Amniotic stem cell (primary cell): ENCODE measurements around the gene SCMH1.

Experiments
- DNase-seq: peaks from one replicate; lab custom pipeline; 2025; lab: John Stamatoyannopoulos, UW

Gene SCMH1

DNA sequence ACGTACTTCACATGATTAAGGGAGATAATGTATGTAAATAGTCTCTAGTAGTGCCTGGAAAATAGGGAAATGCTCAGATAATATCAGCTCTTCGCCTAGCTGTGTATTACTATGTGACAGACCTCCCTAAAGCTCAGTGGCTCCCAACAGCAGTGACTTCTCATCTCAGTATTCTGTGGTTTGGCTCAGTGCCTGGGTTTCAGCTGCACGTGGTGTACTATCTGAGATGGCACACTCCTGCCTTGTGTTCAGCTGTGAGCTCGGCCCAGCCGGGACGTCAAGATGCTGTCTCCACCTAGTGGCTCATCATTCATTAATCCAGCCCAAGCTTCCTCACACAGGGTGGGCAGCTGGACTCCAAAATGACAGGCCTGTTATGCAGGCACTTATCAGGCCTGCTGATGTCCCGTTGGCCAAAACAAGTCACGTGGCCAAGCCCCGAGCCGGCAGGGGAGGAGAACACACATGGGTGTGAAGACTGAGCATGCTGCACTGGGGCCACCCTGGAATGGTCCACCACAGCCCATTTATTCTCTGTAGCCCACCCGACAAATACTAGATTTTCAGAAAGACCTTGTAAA is 238.4 kb downstream of the SCMH1 start:
- DNase-seq = peak; percentile 97

DNA sequence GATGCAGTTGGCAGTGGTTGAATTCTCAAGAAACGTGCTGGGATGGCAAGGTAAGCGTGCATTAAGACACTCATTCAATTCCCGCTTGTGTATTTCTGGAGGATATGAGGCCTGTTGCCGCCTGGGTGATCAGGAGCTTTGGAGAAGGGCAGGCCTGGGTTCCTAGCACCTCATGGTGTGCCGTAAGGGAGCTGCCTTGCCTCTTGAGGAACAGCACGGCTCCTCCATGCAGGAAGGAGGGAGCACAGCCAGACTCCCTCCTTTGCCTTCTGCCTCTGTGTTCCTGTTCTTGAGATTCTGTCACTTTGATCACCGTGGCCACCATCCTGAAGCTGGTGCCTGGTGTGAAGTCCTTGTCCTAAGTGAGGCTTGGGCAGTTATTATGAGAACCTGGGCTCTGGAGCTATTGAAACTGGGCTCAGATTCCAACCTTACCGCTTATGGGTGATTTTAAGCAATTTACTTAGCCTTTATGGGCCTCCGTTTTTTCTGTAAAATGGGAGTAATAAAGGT is 238.9 kb downstream of the SCMH1 start:
- DNase-seq = no peak

DNA sequence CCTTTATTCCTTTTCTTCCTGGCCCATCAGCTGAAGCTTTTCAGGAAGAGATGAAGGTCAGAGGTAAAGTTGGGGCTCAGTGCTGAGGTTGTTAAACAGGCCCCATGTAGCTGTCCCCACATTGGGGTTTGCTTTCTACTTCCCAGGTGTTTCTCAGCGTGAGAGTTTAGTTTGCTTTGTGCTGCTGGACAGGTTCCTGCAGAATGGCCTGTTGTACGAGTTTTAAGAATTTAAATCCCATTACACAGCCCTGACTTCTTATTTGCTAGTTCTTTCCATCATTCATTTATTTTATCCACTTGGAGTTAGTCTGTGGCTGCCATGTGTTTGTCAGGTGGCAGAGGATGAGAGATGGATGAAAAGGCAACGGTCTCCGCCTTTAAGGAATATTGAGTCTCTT is 243.4 kb downstream of the SCMH1 start:
- no peak for DNase-seq

DNA sequence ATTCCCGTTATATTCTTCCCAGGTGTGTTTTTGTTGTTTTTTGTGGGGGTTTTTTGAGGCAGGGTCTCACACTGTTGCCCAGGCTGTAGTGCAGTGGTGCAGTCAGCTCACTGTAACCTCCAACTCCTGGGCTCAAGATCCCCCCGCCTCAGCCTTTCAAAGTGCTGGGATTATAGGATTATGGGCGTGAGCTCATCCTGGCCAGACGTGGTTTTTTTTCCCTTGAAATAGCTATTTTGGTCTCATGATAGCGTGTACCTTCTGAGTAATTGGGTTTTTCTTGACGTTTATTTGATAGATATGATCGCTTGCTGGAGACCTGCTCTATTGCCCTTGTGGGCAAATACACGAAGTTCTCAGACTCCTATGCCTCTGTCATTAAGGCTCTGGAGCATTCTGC is 245.0 kb downstream of the SCMH1 start:
- DNase-seq = no peak

DNA sequence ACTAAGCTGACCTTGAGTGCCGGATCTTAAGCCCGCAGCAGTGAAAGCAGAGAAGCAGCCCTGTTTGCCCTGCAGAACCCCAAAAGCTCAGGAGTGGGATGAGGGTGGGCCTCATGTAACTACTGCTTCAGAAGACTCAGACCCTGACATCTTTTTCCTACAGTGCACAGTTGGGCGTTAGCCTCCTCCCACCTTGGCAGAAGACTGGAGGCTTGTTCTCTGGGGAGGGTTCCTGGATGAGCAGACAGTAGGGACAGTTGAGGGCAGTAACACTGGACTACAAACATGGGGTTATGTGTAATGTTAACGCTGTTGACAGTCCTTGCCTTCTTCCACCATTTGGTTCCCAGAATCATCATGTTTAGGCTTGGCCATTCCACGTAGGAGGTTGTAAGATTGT is 253.0 kb downstream of the SCMH1 start:
- DNase-seq = no peak

DNA sequence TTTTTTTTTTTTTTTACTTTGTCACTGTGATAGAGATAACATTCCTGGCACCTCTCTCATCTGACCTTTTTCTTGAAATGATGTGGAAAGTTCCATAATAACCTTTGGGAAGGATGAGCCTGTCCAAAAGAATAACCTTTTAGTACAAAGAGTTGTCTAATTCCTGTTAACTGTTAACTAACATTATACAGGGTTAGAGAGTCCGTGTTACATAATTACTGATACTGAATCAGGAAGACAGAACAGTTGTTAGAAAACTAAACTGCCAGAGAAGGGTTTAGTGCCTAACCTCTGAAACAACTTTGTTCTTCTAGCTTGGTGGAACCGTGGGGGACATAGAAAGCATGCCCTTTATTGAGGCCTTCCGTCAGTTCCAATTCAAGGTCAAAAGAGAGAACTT is 253.8 kb downstream of the SCMH1 start:
- no peak for DNase-seq

DNA sequence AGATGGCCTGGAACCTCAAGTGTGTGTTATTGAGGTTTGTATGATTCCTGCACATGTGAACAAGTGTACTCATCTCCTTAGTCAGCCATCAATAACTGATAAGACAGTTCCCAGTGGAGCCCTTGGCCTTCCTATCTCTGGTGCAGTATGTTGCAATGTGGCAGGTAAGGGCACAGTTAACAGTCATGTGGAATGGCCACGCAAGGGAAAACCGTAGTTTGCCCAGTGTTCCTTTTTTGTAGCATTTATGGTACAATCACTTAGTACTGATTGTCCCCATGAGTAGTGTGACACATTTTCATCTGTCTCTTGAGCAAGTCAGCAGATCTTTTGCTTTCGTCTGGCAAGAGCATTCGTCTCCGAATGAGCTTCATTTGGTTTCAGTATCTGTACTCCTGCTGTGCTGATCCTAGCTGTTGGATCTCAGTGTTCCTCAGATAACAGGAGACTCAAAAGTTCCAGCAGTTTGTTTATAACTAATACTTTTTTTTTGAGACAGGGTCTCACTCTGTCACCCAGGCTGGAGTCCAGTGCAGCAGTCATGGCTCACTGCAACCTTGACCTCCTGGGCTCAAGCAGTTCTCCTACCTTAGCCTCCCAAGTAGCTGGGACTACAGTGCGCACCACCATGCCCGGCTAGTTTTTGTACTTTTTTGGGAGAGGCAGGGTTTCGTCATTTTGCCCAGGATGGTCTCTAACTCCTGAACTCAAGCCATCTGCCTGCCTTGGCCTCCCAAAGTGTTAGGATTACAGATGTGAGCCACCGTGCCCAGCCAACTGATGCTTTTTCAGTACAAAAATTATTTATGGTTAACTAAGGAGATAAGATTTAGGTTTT is 254.4 kb downstream of the SCMH1 start:
- DNase-seq = no peak

DNA sequence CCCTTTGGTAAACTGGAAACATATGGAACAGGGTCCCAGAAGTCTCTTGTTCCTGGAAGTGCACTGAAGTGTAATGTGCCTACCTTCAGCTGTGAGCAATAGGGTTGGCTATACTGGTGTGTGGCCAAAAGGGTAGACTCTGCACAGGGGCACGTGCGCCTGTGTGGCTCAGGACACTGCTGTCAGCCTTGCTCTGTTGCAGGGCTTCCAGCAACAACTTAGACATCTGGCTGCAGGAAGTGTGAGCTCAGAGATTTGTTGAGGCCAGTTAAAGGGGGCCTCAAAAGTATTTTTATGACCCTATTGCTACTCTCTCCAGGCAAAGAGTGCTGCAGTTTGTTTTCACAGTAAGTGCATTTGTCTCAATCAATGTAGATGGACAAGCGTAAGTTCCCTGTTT is 255.2 kb downstream of the SCMH1 start:
- DNase-seq = no peak

DNA sequence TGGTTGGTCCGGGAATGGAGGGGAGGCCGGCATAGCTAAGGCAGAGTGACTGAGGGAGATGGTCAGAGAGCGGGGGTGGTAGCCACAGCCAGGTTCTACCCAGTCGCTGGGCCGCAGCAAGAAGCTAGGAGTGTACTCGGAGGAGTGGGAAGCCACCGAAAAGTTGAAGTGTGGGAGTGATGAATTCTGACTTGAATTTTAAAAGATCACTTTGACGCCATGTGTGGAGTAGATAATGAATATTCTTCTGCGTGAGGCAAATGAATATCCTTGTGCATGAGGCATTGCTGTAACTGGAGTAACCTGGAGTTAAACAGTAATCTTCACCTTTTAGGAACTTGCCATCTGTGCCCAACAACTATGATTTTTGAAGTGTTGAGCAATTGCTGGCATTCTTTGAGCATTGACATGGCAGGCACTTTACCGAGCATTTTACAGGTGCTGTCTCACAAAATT is 255.8 kb downstream of the SCMH1 start:
- DNase-seq = no peak

DNA sequence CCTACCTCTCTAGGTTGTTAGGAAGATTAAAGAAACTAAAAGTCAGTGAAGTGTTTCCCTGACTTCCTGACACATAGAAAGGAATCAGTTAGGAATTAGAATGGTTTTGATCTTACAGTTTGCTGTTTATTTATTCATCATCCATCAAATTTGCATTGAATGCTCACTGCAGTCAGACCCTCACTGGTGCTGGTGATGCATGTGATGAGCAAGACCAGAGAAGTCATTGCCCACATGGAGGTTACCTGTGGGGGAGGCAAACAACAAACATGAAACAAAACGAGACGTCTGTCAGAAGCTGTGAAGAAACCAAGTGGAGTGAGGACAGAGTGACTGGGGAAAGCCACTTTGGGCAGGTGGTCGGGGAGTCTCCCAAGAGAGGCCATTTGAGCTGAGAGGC is 256.2 kb downstream of the SCMH1 start:
- DNase-seq = no peak

DNA sequence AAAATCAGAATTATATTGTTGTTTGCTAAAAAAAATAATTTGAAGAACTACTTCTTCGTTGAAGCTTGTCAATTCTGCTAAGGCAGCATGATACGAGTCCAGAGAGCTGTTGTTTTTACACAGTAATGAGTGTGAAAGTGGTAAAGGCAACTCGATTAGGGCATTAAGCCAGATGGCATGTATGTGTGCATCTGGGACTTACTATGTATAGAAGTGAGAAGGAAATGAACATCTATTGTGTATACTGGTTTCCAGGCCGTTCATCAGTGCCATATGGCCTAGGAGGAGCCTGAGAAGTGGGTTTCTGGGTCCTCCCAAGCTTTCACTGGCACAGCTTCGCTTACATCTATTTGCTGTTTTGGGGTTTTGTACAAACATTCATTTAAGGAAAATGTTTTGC is 256.9 kb downstream of the SCMH1 start:
- no peak for DNase-seq

DNA sequence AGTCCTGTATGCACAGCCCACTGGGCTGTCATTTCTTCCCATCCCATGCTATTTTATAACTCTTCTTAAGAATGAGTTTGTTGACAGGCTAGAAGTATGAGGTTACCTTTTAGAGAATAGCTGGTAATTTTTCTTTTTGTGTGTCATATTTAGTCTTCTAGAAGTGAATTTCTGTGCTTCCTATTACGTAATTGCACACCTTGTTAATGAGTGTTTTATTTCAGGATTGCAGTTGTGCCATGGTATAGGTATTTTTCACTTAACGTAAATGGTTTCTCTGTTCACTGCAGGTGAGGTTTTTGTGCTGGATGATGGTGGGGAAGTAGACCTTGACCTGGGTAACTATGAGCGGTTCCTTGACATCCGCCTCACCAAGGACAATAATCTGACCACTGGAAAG is 257.6 kb downstream of the SCMH1 start:
- no peak for DNase-seq

DNA sequence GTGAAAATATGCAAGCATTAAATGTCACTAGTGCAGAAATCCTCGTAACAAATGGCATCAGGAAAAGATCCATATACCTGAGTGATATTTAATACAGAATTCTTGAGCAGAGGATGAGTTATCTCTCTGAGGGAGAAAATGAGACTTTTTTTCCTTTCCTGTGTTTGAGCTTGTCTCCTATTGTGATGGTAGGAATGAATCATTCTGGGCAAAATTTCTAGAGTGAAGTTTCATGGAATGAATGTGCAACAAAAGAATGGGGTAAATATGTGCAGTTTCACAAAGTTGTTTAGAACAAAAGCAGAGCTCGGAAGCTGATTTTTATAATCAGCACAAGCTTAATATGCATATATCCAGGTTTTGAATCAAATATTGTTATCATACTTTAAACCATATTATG is 258.0 kb downstream of the SCMH1 start:
- no peak for DNase-seq

DNA sequence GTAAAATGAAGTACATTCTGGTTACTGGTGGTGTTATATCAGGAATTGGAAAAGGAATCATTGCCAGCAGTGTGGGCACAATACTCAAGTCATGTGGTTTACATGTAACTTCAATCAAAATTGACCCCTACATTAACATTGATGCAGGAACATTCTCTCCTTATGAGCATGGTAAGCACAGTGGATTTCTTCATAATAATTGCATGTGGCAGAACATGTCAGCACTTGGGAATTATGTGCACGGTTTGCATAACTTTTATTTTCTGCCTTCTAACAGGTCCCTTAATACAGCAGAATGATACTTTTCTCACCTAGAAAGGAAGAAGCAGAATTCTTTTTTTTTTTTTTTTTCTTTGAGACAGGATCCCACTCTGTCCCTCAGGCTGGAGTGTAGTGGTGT is 258.8 kb downstream of the SCMH1 start:
- no peak for DNase-seq

DNA sequence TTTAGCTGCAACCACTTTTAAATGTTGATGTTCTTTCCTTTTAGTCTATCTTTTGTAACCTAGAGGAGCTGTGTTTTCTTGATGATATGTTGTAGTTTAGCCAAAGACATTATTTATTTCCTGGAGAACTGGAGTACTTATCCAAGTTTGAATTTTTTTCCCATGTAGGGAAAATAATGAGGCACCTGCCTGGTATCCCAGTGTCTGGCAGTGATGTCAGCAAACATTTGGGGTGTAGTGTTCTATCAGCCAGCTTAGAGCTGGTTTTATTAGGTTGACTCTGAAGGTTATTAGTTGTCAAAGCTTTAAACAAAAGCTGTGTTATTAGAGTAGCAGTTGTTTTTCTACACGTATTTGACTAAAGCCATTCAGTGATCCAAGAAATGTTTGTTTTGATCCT is 259.4 kb downstream of the SCMH1 start:
- DNase-seq = no peak

DNA sequence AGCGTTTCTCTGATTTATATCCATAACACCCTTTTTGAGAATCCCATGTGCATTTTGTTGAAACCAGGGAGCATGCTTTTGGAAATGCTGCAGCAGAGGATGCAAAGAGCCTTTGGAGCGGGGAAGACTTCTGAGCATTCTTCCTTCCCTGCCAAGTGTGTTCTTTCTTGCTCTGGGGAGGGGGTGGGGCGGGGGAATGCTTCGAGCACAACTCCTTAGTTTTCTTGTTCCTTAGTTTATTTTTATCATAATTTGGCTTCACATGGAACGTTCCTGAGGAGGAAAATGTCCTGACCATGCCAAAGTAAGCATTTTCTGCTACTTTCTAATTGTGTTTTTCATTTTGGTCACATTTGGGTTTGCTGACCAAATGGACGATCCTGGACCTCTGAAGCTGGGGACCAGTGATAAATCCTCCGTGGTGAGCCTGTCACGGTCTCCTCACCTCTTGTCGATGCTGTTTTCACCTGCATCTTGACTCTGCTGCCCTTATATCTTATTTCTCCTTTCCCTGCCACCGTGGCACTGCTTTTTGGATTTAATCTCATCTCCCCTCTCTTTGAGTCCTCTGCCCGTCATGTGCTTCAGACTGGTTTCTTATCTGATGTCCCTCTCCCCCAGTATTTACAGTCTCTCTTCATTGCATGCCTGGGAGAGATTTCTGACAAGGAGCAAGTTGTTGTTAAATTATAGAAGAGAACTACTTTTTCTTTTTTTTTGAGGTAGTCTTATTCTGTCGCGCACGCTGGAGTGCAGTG is 260.2 kb downstream of the SCMH1 start:
- DNase-seq = no peak

DNA sequence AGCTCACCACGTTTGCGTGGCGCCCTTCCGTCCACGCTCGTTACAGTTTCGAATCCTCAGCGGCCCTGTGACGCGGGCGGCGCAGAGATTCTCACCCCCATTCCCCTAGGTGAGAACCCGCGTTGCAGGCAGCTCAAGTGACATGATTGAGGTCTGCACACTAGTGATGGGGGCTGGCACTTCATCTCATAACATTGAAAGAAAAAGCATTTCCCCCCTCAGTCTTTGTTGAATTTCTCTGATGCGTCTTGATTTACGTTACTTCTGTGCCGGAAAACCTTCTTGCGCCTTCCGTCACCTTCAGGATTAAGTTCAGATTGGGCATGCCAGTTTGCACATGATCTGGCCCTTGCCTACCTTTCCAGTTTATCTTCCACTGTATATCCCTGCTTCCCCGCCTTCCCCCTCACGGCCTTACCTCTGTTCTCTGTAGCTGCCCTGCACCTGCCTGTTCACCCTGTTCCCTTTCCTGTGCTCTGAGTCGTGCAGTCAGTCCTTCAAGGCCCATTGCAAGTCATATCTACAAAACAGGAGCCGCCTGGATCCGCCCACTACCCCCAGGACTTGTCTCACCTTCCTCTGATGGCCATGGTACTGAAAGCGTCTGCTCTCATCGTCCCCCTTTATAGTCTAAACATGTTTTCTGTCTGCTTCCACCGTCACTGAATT is 261.5 kb downstream of the SCMH1 start:
- DNase-seq = no peak

DNA sequence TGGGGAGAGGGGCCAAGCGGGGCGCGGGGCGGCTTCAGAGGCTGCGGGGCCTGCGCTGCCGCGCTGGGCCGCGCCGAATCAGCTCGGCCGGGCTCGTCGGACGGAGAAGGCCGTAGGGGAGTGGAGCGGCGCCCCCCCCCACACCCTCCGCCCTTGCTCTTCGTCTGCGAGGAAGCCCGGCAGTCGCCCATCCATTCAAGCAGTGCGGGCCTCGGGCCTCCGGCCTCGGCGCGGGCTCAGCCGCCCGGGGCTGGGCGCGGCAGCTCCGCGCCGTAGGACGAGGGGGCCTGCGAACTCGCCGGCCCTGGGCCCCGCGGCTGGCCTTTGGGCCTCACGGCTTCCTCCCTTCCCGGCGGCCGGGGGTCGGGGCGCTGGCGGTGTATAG is 262.0 kb downstream of the SCMH1 start:
- no peak for DNase-seq

DNA sequence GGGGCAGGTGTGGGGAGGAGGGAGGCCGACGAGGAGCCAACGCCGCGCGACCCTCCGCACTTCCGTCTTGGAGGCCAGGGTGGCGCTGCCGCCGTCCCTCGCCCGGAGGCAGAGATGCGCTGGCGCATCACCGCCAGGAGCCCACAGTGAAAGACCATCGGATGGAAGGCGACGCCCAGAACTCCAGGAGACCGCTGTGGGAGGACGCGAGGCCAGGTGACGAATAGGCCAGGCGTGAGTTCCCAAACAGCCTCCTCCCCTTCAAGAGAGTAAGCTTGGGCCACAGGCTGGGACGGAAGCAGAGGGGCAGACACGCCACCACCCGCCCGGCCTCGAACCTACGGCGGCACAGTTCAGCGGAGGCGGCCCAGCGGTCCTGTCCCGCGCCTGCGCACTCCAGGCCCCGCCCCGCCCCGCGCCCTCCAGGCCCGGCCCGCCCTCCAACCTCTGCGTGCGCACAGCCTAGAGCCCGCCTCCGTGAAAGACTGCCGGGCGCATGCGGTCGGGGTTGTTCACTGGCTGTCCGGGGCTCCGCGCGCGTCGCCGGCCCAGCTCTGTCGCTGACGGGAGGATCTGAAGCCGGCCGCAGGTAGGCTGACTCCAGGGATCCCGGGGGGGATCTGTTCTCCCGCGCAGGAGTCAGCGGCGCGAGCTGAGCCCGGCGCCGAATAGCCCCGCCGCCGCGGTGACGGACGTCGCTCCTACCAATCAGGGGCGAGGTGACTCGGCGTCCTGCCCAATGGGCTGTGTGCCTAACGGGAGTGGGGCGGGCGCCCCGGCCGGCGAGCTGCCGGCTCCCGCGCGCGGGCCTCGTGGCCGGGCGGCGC is 262.7 kb downstream of the SCMH1 start, which contains the start of gene CTPS1:
Gene CTPS1, plus strand, starts transcription at position 456 of the 827 bp plus-strand sequence. CDS start 3,595 bp downstream, outside the sequence.
- DNase-seq = peak; percentile 83

DNA sequence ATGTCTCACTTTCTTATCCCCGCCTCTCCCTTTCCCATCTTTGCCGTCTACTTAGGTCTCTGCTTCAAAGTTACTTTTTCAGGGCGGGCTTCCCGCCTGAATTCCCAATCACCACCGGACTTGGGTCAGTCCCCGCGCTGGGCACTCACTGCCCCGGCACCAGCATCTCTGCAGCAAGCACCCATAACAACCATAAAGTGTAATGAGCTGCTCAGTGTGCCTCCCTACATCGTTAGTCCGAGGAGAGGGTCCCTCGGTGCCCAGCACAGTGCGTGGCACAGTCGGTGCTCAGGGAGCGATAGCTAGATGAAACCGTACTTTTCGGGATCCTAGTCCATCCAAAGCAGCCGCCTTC is 263.2 kb downstream of the SCMH1 start:
- no peak for DNase-seq

DNA sequence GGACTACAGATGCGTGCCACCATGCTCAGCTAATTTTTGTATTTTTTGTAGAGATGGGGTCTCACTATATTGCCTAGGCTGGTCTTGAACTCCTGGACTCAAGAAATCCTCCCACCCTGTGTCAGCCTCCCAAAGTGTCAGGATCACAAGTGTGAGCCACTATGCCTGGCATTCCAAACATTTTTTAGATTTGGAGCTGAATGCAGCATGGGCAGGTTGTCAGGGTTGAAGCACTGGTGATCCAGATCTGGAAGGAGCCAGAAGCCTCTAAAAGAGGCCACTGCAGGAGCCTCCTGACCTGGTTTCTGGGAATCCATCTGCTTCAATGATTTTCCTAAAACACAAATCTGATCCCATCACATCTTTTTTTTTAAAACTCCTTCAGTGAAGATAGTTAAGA is 264.4 kb downstream of the SCMH1 start:
- no peak for DNase-seq
